Skeletal muscle cell (primary cell): ENCODE data around the gene PPP6R3.

Experiments
- DNase-seq: peaks from one replicate; pipeline ENCODE4 v3.0.0-alpha.2; 2010; ENCODE audit warnings: low read depth
- H3K4me3 ChIP-seq: 2 replicates; pipeline ENCODE4 v1.5.1; 2011; ENCODE audit warnings: low read depth, mild to moderate bottlenecking, control low read depth, low read length, moderate library complexity

The PPP6R3 gene

DNA sequence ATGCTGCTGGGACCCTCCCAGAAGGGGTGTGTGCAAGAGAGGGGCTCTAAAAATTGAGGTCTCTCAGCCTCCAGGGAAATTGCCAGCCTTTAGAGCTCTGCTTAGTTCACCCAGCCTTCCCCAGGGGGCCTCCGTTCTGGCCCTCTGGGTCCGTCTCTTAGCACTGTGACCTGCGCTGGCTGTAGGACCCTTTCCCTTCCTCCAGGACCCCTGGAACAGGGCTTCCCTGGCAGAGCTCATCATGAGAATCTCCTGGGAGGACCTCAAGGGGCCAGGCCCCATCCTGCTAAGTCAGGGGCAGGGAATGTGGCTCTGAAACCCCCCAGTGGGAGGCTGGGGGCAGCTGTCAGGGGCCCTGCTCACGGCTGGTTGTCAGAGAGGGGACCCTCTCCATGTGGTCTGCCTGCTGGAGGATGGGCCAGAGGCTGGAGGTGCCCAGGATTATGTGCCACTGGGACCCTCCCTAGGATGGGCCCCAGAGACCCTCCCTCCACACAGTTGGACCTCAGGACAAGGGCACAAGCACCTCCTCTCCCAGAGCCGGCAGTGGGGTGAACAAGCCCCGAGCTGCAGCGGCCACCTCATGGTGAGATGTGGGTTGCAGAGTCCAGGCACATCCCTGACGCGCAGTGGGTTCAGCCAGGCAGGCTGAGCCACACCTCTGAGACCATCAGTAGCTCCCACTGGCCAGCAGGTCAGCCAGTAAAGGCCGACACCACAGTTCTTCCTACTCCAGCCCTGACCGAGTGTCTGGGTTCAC is 196.6 kb downstream of the PPP6R3 start:
- H3K4me3 ChIP-seq: no peak overlapping the region
- DNase-seq: no peak

DNA sequence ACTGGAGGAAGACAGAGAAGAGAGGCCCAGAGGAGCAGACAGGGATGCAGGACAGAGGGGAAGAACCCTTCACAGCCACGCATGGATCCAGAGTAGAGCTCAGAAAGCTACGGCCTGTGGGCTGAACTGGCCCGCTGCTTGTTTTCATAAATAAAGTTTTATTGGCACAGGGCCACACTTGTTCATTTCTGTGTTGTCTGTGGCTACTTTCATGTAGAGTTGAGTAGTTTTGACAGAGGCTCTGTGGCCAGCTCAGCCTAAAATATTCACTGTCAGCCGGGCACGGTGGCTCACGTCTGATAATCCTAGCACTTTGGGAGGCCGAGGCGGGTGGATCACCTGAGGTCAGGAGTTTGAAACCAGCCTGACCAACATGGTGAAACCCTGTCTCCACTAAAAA is 197.5 kb downstream of the PPP6R3 start:
- DNase-seq: no peak
- no peak overlapping the region for H3K4me3 ChIP-seq

DNA sequence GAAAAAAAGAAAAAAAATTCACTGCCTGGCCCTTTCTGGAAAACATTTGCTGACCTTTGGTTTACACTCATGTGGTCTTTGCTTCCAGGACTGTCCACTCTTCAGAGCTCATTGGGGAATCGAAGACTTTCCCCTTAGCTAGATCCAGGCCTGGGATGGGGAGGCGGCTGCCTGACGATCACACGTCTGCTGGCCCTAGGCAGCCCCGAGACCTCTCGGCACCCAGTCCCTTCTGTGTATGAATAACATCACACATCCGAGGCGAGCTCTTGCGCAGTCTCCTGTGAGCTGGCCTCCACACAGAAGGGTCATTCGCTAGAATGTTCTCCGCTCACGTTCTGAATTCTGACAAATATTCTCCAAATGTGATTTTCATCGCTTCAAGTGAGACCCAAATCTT is 198.1 kb downstream of the PPP6R3 start:
- H3K4me3 ChIP-seq: no peak overlapping the region
- DNase-seq: peak; percentile 46

DNA sequence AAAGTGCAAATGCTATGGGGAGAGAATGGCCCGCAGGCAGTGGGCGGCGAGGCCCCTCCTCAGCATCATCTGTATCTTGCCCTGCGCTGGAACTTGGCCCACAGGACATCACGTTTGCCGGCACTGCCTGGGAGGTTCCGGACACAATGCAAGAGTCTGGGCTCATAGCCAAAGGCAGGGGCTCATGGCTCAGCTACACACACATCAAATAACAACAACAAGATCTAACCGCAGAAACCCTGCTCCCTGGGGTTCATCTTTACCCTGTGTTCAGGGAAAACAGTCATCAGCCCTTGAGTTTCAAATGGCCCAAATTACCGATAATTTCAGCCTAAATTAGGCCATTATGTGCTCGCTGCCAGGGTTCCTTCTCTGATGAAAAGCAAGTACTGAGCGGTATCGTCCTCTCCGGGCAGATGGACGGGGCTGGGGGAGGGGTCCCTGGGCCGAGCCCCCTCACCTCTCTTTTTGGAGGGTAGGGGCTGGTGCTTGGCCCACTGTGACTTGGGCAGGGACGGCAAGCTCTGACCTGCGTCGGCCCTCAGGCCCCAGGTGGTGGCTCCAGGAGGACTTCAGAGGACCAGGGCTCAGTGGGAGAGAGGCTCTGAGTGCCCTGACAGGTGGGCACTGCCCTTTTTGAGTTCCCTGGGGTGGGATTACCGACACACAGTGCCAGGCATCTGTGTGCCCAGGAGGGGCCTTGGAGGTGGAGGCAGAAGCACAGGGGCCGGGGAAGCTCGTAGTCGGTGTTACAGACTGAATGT is 198.8 kb downstream of the PPP6R3 start:
- no peak overlapping the region for H3K4me3 ChIP-seq
- DNase-seq: peak; percentile 98

DNA sequence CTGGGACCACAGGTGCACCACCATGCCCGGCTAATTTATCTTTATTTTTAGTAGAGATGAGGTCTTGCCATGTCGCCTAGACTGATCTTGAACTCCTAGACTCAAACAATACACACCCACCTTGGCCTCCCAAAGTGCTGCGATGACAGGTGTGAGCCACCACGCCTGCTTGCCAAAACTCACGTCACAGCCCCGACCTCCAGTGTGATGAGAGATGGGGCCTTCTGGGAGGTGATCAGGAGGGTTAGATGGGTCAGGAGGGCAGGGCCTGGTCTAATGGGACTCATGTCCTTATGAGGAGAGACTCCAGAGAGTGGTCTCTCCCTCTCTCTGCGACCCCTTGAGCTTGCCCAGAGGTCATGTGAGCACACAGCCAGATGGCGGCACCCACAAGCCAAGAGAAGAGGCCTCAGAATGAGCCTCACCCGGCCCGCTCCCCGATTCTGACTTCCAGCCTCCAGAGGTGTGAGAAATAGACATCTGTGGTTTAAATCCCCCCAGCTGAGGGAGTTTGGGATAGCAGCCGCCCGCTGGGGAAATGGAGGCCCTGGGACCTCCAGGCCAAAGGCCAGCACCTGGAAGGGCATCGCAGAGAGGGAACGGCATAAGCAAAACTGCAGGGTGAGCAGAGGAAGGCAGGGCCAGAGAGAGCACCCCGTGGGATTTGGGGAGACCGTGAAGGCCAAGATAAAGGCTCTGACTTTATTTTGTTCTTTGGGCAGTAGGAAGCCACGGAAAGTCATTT is 199.7 kb downstream of the PPP6R3 start:
- no peak for DNase-seq

DNA sequence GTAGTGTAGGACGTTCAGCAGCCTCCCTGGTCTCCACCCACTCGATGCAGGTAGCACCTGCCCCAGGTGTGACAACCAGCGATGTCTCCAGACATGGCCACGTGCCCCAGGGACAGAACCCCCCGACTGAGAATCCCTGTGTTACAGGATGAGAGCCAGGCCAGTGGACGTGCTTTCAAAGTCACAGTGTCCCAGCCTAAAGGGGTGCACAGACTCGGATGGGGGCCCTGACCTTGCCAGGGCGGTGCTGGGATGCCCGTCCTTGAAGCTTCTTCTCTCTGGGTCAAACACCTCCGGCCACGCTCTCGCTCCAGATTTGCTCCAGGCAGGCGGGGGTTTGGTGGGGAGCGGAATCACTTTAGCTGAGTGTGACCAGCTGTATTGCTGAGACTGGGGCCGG is 200.5 kb downstream of the PPP6R3 start:
- no peak for DNase-seq
- no peak overlapping the region for H3K4me3 ChIP-seq

More for the DNA sequence above, 199.7 kb downstream of the PPP6R3 start:
- no peak overlapping the region for H3K4me3 ChIP-seq

DNA sequence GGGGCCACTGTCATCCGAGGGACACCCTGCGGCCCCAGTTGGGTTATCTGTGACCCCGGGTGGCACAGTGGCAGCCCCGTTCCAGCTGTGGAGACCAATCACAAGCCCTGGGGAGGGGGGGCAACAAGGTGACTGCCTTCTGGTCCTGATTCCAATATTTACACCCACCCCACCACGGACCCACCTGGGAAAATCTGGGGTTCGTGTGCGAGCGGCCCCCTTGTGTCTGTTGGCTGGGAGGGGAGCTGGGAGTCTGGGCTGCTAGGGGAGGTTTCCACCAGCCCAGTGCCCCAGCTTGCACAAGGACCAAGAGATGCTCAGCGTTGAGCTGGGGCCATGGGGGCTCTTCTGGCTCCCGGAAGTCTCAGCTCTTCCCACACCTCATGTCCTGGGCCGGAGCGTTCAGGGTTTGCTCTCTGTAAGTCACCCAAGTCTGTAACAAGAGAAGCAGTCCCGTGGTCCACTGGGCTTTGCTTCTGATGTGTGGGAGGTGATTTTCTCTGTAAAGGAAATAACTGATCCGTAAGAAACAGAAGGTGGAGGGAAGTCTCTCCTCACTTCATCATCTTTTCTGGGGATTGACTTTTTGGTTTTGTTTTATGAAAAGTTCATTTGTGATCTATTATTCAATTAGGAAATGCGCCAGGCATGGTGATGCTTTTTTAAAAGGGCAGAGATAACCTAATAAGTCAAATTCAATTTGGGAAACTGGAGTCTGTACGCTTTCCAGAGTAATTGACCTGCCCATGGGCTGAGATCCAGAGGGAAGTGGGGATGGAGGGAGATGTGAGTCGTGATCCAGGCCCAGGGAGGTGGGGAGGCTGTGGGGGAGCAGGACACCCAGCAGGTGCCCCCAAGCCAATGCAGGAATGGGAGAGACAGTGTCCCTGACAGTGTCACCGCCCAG is 201.4 kb downstream of the PPP6R3 start:
- H3K4me3 ChIP-seq: no peak overlapping the region
- DNase-seq: no peak

DNA sequence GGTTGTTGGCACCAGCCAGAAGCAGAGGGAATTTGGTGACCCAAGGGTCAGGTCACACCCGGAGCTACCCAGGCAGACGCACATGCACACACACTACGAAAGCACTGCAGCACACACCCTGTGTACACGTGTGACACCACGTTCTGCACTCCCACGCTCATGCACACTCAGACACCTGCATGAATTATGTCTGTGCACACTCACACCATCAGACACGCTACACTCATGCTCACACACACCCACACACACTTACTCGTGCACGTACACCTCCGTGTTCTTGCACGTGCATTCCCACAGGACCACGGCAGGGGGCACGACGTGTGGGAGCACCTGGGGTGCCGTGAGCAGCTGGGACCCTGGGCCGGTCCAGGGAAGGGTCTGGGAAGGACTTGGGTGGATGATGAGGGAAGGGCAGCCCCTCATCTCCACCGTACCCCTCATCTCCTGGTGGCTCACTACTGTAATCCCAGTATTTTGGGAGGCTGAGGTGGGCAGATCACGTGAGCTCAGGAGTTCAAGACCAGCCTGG is 203.0 kb downstream of the PPP6R3 start:
- H3K4me3 ChIP-seq: no peak overlapping the region
- no peak for DNase-seq

DNA sequence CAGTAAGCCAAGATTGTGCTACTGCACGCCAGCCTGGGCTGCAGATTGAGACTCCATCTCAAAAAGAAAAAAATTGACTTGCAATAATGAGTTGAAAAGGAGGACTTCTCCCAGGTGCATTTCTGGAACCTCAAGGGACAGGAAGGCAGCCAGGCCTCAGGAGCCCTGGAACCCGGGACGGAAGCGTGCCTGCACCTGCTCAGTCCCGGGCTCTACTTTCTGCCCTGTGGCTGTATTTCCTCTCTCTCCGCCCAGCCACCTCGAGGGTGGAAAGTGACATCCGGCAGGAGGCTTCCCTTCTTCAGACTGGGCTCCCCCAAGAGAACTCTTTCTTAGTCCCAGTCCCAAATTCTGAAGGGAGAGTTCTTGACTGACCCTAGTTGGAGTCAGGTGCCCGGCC is 203.6 kb downstream of the PPP6R3 start:
- no peak for DNase-seq
- no peak overlapping the region for H3K4me3 ChIP-seq

DNA sequence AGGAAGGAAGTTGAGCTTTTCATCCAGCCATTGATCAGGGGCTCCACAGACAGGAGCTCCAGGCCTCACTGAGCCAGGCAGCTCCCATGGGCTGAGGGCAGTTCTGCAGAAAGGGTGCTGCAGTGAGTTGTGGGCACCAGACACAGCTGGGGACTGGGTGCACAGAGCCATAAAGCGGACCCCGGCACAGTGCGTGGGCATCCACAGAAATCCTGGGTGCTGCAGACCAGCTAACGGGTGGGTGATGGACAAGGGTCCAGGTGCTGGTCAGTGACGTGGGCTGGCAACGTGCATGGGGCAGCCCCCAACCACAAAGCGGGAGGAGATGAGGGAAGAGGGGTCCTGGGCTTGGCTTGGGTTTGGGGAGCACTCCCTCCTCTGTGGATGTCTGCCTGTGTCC is 204.4 kb downstream of the PPP6R3 start:
- H3K4me3 ChIP-seq: no peak overlapping the region

More for the DNA sequence above, 204.4 kb downstream of the PPP6R3 start:
- no peak for DNase-seq
